CMK (cell line): ENCODE data around the gene NPIPA7.
"Not testable (repeated sequence)": the region's sequence is repeated elsewhere in the genome, so short reads cannot be mapped to it uniquely, and the experiment has no call there.

Experiments
- DNase-seq: peaks from one replicate; pipeline ENCODE4 v3.0.0-alpha.2; 2010; ENCODE audit warnings: low read depth

The NPIPA7 gene

DNA sequence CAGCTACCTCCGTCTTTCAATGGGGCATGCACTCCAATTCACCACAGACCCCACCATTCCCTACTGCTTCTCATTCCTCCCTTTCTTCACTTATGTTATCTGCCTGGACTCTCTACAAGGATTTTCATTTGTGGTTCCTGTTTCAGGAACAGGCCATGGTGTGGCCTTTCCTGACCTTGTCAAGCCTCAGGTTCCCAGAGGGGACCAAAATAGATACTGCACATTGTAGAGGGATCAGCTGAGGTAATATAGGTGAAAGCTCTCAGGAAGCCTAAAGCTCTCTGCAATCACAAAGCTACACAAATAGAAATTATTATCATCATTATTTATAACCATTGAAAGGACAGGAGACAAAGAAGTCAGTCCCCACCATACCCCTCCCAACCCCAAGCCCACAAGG, 41.6 kb downstream of the NPIPA7 start:
- not testable (repeated sequence) for DNase-seq

DNA sequence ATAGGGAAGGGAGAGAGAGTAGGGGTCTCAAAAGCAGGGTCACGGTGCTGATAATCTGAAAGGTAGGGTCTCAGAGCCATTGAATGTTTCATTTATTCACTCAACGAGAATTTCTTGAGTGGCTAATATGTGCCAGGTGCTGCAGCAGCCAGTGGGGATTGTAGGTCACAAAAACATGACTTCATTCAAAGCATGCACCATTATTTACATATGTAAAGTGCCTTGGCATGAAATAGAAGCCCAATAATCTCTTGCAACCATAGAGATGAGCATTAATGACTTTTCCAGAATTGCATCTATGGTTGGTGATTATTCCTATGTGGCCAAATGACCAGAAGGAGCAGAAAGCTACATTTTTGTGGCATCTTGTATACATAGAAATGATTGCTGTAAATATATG, 46.2 kb downstream of the NPIPA7 start:
- not testable (repeated sequence) for DNase-seq

DNA sequence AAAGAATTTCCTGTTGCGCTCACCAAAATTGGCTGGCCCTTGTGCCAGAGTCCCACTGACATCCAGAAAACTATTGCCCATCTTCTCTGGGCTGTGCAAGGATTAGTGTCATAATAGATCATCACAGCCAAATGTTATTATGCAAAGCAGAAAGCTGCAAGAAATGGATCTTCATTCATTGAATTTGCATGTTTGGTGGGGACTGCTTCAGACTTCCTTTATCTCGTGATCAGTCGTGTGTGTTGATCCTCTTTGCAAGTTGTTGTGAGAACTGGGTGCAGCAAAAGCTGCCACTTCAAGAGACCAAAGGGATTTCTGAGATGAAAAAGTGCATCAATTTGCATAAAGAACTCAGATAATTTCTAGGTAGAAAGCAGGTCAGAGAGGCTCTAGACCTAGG, 52.2 kb downstream of the NPIPA7 start:
- DNase-seq, result not testable (repeated sequence)

DNA sequence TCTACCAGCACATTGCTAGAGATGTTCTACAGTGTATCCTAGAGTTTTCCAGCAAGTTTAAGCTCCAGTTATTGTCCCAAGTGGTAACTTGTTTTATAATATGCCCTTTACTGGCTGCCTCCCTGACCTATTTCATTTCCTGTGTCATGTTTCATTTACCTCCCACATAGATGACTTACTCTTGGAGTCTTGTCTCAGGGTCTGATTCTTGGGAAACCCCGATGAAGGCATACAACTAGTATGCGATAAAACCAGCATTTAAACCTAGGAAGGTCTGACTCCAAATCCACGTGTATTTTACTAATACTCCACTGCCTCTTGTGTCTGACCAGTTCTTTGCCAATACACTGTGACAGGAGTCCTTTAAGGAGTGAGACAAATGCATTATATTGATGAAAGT, 55.8 kb downstream of the NPIPA7 start:
- not testable (repeated sequence) for DNase-seq

DNA sequence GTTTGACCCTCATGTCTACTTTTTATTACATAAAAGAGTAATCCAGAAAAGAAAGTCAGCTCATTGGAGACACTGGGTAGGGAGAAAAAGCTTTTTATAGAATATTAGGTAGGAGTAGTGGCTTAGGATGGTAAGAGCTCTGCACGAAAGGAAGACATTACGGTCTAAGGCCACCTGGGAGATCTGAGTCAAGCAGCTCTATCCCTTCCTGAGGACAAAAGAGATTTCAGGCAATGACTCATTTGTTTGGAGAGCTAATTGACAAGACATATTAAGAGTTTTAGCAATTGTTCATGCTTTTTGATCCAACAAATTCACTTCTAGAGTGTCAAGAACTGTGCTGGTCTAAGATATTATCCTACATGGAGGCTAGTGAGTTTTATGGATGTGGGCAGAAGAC, 62.5 kb downstream of the NPIPA7 start:
- DNase-seq, result not testable (repeated sequence)
